HG02763 (cell line): ENCODE results near the gene ALG8.
"Not testable (repeated sequence)": the region's sequence is repeated elsewhere in the genome, so short reads cannot be mapped to it uniquely, and the experiment has no call there.

ENCODE experiments used
- ATAC-seq: cut with Tn5 transposase; IDR thresholded peaks from one replicate; pipeline ENCODE4 v1.9.1; 2021; ENCODE audit warnings: mild to moderate bottlenecking, moderate library complexity; ENCODE audit not compliant: unreplicated experiment

Gene ALG8

GRCh38 chr11:78139422-78140391, at the start of gene ALG8:
Gene ALG8, minus strand, starts transcription at chr11:78139626. Its CDS starts 38 bp downstream, at chr11:78139588.
- peak; percentile 93 for ATAC-seq

GRCh38 chr11:78188286-78189173, 49.1 kb upstream of the ALG8 start, which contains the start of the genes KCTD21 and USP35:
Gene KCTD21, minus strand, starts transcription at chr11:78188626. Its CDS starts 14,072 bp downstream, at chr11:78174554.
Gene USP35, plus strand, starts transcription at chr11:78188919. Its CDS starts 7,327 bp downstream, at chr11:78196246.
- ATAC-seq: peak; percentile 95

- peak; percentile 17 for ATAC-seq
These were observed 48.2 kb upstream of the ALG8 start for GRCh38 chr11:78187366-78188285.

GRCh38 chr11:78181185-78181584, 41.8 kb upstream of the ALG8 start:
- ATAC-seq: no peak

GRCh38 chr11:78180751-78181150, 41.3 kb upstream of the ALG8 start:
- no peak for ATAC-seq

GRCh38 chr11:78179459-78180071, 40.1 kb upstream of the ALG8 start:
- no peak for ATAC-seq

- ATAC-seq: no peak
These were observed 37.8 kb upstream of the ALG8 start for GRCh38 chr11:78177216-78177615.

- no peak for ATAC-seq
These were observed 37.2 kb upstream of the ALG8 start for GRCh38 chr11:78176605-78177141.

GRCh38 chr11:78175862-78176261, 36.4 kb upstream of the ALG8 start:
- ATAC-seq: not testable (repeated sequence)

- no peak for ATAC-seq
These were observed 32.5 kb upstream of the ALG8 start for GRCh38 chr11:78171951-78172350.

- no peak for ATAC-seq
These were observed 31.6 kb upstream of the ALG8 start for GRCh38 chr11:78170874-78171549.

GRCh38 chr11:78170413-78170812, 31.0 kb upstream of the ALG8 start:
- no peak for ATAC-seq

- ATAC-seq: no peak
These were observed 29.4 kb upstream of the ALG8 start for GRCh38 chr11:78168539-78169477.

- ATAC-seq: no peak
These were observed 27.5 kb upstream of the ALG8 start for GRCh38 chr11:78166855-78167469.

- ATAC-seq: no peak
These were observed 25.0 kb upstream of the ALG8 start for GRCh38 chr11:78164471-78164870.

GRCh38 chr11:78163828-78164227, 24.4 kb upstream of the ALG8 start:
- no peak for ATAC-seq

GRCh38 chr11:78161962-78162371, 22.5 kb upstream of the ALG8 start:
- ATAC-seq: no peak
